DND-41 (cell line): Measurements from ENCODE around the gene TPK1.

ENCODE experiments used
- ATAC-seq: fragments of 200-7000 bp; cut with Tn5 transposase; 3 replicates; pipeline ENCODE4 v1.9.1; 2021; ENCODE audit warnings: low read depth; ENCODE audit not compliant: insufficient read depth
- DNase-seq: peaks from one replicate; pipeline ENCODE4 v3.0.0-alpha.2; 2020
- H2AFZ ChIP-seq: 2 replicates; pipeline ENCODE4 v1.6.0; 2012; ENCODE audit warnings: low read depth, low read length
- H3K27ac ChIP-seq: 2 replicates; pipeline ENCODE4 v1.5.1; 2012; ENCODE audit warnings: low read length, inconsistent platforms
- H3K27me3 ChIP-seq: fragments of 200-600 bp; sonication (generic); 2 replicates; pipeline ENCODE4 v1.6.0; 2012; ENCODE audit warnings: low read length, mild to moderate bottlenecking, inconsistent platforms; ENCODE audit not compliant: insufficient read depth, poor library complexity
- H3K36me3 ChIP-seq: 2 replicates; pipeline ENCODE4 v1.5.1; 2012; ENCODE audit warnings: low read length, inconsistent platforms; ENCODE audit not compliant: insufficient read depth
- H3K4me1 ChIP-seq: 2 replicates; pipeline ENCODE4 v1.5.1; 2012; ENCODE audit warnings: mild to moderate bottlenecking, low read length; ENCODE audit not compliant: insufficient read depth
- H3K4me2 ChIP-seq: 2 replicates; pipeline ENCODE4 v1.6.0; 2012; ENCODE audit warnings: mild to moderate bottlenecking, moderate library complexity, low read length, inconsistent platforms; ENCODE audit not compliant: insufficient read depth
- H3K4me3 ChIP-seq, 2 experiments: fragments of 200-600 bp in 1 of 2; shearing (Covaris generic) in 1 of 2; 2 replicates each; pipeline ENCODE4 v1.5.1; 2012 to 2016; ENCODE audit warnings: inconsistent platforms in 2 of 2, low read length in 2 of 2, mild to moderate bottlenecking in 2 of 2, low read depth in 1 of 2, moderate library complexity in 1 of 2
- H3K79me2 ChIP-seq: 2 replicates; pipeline ENCODE4 v1.6.0; 2012; ENCODE audit warnings: low read length, inconsistent platforms; ENCODE audit not compliant: insufficient read depth
- H3K9ac ChIP-seq: 2 replicates; pipeline ENCODE4 v1.6.0; 2012; ENCODE audit warnings: low read depth, mild to moderate bottlenecking, inconsistent platforms, low read length, moderate library complexity
- H3K9me3 ChIP-seq: 2 replicates; pipeline ENCODE4 v1.5.1; 2012; ENCODE audit warnings: low read length, moderate library complexity, mild to moderate bottlenecking, inconsistent platforms; ENCODE audit not compliant: insufficient read depth, severe bottlenecking
- H4K20me1 ChIP-seq: 2 replicates; pipeline ENCODE4 v1.6.0; 2012; ENCODE audit warnings: low read length; ENCODE audit not compliant: insufficient read depth
- EZH2 ChIP-seq: IDR thresholded peaks from 3 replicates; pipeline ENCODE4 v1.6.1; 2012; ENCODE audit warnings: borderline replicate concordance, low read depth, mild to moderate bottlenecking, moderate library complexity, low read length, inconsistent platforms; ENCODE audit not compliant: severe bottlenecking
- TF ChIP-seq, protein P1 (sequence below): IDR thresholded peaks from 2 replicates; pipeline ENCODE4 v1.5.1; 2012; ENCODE audit warnings: borderline replicate concordance, low read length, moderate library complexity, mild to moderate bottlenecking; ENCODE audit not compliant: poor library complexity, severe bottlenecking; ENCODE audit errors: extremely low read depth

Gene TPK1

GRCh38 chr7:144454256-144455039, 381.4 kb downstream of the TPK1 start:
- no peak overlapping the region for H3K9ac ChIP-seq
- H2AFZ ChIP-seq, result no peak overlapping the region
- H3K27ac ChIP-seq, result no peak overlapping the region
- DNase-seq (no peak), ATAC-seq (no peak)
- no peak overlapping the region for H3K4me2 ChIP-seq
- peaks cover 15% of the 10 kb centered on the region for H3K9me3 ChIP-seq
- no peaks in the 10 kb centered on the region for H3K36me3 ChIP-seq
- no peak overlapping the region for H3K4me3 ChIP-seq
- H3K79me2 ChIP-seq, result no peaks in the 10 kb centered on the region
- H3K4me1 ChIP-seq, result no peaks in the 10 kb centered on the region
- TF ChIP-seq, protein P1, sequence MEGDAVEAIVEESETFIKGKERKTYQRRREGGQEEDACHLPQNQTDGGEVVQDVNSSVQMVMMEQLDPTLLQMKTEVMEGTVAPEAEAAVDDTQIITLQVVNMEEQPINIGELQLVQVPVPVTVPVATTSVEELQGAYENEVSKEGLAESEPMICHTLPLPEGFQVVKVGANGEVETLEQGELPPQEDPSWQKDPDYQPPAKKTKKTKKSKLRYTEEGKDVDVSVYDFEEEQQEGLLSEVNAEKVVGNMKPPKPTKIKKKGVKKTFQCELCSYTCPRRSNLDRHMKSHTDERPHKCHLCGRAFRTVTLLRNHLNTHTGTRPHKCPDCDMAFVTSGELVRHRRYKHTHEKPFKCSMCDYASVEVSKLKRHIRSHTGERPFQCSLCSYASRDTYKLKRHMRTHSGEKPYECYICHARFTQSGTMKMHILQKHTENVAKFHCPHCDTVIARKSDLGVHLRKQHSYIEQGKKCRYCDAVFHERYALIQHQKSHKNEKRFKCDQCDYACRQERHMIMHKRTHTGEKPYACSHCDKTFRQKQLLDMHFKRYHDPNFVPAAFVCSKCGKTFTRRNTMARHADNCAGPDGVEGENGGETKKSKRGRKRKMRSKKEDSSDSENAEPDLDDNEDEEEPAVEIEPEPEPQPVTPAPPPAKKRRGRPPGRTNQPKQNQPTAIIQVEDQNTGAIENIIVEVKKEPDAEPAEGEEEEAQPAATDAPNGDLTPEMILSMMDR, result peak; percentile 18
- TF ChIP-seq EZH2, result no peak
- H3K27me3 ChIP-seq, result no peaks in the 10 kb centered on the region
- H4K20me1 ChIP-seq, result no peaks in the 10 kb centered on the region

- ATAC-seq, result no peak
- Histone ChIP-seq H3K9ac (no peak overlapping the region), H3K9me3 (peaks cover 15% of the 10 kb centered on the region), H3K4me3 (no peak overlapping the region), H3K4me2 (no peak overlapping the region), H3K27ac (no peak overlapping the region), H3K79me2 (no peaks in the 10 kb centered on the region), H2AFZ (no peak overlapping the region), H3K36me3 (no peaks in the 10 kb centered on the region), H3K27me3 (no peaks in the 10 kb centered on the region), H4K20me1 (no peaks in the 10 kb centered on the region), H3K4me1 (no peaks in the 10 kb centered on the region)
- TF ChIP-seq EZH2, result no peak
- TF ChIP-seq, protein P1, result no peak
- no peak for DNase-seq
Observed at GRCh38 chr7:144452064-144452463, 383.8 kb downstream of the TPK1 start.

DNA sequence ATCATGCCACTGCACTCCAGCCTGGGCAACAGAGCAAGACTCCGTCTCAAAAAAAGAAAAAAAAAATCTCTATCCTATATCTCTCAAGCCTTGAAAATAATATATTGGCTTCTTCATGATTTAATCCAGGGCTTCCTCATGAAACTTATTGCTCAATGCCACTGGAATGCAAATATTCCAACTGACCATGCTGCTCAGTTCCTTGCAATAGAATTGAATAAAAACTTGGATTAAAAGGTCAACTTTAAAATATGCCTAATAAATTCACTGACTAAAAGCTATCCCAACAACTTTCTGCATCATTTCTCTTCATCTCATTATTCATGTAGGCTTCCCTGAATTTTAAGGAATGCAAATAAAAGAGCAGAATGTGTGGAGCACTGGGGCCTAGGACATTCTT, 390.3 kb downstream of the TPK1 start:
- H3K4me1 ChIP-seq, result no peaks in the 10 kb centered on the region
- TF ChIP-seq, protein P1, result no peak
- no peak for TF ChIP-seq EZH2
- no peak for ATAC-seq

More for the DNA sequence above, 390.3 kb downstream of the TPK1 start:
- no peaks in the 10 kb centered on the region for H4K20me1 ChIP-seq
- H3K9ac ChIP-seq, result no peak overlapping the region
- no peaks in the 10 kb centered on the region for H3K27me3 ChIP-seq
- H3K79me2 ChIP-seq, result no peaks in the 10 kb centered on the region
- H3K9me3 ChIP-seq, result no peaks in the 10 kb centered on the region
- no peak overlapping the region for H3K4me2 ChIP-seq
- no peak for DNase-seq
- no peak overlapping the region for H3K4me3 ChIP-seq
- no peak overlapping the region for H3K27ac ChIP-seq
- H3K36me3 ChIP-seq, result no peaks in the 10 kb centered on the region
- no peak overlapping the region for H2AFZ ChIP-seq
